GM18508 (cell line): ENCODE results near the gene MAGEF1.
"Not testable (repeated sequence)": the region's sequence is repeated elsewhere in the genome, so short reads cannot be mapped to it uniquely, and the experiment has no call there.

Experiments used
- ATAC-seq: cut with Tn5 transposase; IDR thresholded peaks from one replicate; pipeline ENCODE4 v1.9.1; 2021; ENCODE audit warnings: moderate number of reproducible peaks; ENCODE audit not compliant: insufficient read depth, unreplicated experiment

MAGEF1 gene

DNA sequence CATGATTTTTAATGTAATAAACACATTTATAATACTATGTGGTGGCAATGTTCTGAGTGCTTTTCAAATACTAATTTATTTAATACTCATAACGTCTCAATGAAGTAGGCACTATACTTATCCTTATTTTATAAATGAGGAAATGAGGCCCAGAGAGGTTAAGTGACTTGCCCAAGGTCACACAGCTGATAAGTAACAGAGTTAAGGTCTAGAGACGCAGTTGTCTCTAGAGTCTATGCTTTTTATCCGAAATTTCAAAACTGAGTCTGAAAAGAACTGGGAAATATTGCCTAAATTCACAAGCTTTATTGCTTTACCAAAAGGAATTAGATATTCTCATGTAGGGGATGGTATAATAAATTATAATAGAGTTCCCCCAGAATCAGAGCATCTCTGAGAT is 31.4 kb upstream of the MAGEF1 start:
- ATAC-seq = no peak

GRCh38 chr3:184742676-184743135 is 30.8 kb upstream of the MAGEF1 start:
- ATAC-seq = no peak

DNA sequence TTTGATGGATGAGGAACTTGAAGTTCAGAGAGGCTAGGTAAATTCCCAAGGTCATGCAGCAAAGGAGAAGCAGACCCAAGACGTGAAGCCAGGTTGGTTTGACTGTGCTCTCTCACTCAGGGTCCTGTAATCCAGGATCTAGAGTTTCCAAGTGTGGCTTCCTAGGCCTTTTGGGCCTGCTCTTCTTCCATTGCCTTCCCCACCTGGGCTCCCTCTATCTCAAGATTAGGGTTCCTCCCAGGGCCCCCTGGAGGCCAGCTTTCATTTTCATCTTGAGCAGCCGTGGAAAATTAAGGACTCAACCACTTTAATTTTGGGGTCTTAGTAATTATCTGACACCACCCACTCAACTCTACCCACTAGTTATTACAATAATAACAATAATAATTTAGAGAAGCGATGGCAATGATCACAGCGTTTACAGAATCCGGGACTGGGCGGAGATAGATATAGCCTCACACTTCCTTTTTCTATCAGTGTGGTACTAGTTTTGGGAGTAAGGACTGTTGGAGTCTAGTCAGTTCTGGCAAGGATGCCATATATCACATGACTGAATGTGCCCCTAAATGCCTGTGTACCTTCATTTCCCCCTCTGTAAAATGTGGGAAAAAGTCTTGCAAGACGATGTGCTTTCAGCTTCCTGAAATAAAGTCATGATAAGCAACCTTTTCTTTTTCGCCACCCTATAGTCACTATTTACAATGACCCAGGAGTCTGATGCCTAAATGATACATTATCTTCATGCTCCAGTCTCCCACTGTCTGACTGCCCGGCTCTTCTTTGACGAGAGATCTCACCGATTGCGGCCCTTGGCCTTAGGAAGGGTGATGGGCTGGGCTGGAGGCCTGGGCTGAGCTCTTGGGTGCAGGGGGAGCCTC is 30.2 kb upstream of the MAGEF1 start:
- no peak for ATAC-seq

DNA sequence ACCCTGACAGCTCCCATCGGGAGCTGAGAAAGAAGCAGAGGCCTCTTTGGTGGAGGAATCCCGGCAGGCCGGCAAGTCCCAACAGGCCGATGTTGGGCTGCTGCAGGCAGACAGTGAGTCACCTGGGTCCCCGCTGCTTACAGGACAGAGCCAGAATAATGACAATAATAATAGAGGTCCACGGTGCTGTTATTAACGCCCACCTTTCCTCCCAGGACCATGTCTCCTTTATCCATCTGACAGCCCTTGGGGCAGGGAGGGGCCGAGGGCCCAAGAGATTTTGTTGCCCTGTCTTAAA is 29.3 kb upstream of the MAGEF1 start:
- ATAC-seq = no peak

GRCh38 chr3:184740509-184741258 is 28.8 kb upstream of the MAGEF1 start:
- no peak for ATAC-seq

GRCh38 chr3:184739594-184740505 is 28.0 kb upstream of the MAGEF1 start:
- no peak for ATAC-seq

DNA sequence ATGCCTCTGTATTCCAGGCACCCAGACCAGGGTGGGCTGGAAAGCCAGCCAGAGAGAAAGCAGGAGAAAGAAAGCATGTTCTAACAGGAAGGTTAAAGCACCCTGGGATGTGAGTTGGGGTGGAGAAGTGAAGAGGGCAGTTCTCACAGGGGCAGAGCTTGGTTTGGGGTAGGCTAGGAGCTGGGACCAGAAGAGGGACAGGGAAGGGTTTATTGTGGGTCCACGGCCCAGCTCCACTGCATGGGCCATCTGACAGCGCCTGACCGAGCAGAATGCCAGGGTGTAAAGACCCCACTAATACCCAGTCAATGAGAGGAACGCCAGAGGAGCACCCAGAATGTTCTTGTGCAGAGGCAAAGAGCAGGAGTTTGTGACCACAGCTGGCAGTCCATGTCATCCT is 27.1 kb upstream of the MAGEF1 start:
- no peak for ATAC-seq

DNA sequence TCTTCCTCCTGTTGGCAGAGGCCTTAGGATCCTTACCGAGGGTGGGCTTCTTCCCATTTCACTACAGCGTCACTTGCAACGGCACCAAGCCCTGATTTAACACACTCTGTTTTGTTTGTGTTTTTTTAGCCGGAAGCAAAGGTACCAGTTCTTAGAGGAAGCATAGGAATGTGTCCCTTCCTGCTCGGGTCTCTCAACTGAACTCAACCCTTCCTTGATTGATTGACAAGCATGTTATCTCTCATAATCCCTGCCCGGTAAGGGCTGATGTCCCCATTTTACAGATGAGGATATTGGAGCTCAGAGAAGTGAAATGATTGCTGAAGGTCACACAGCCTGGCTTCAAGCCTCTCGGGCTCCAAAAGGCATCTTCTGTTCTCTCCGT is 26.6 kb upstream of the MAGEF1 start:
- ATAC-seq = no peak

DNA sequence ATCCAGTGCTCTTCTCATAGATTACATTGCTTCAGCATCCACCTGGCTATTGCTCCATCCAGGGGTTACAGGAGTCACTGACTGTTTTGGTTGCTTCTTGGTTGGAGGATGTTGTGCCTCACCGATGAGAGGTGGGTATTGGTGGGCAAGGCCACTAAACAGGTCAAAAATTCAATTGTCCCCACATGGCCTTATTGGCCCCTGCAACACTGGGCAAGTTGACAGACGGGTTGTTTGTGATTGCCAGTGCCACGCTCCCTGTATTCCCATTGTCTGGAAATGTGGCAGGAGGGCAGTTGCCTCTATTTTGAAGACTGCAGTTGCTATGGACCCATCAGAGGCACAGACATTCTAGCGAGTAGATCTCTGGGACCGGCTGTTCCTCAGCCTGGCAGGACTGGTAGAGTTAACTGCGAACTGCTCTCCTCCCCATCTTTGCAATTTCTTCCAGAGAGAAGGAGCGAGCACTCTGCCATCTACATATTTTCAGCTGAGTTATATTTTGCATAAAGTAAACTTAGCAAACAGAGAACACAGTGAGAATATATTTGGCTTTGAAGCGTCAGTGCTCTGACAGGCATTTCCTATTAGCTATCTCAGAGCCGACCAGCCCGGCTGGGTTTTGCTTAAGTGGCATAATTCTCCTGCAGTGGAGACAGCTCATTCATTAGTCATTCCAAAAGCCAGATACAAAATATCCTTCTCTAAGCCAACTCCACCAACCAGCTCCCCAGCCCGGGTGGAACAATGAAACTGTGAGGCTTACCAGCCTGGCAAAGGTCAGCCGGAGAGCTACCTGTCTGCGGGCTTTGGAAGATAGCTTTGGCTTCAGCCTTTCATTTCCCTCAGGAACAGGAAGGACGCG is 26.0 kb upstream of the MAGEF1 start:
- no peak for ATAC-seq

GRCh38 chr3:184737063-184737462 is 25.2 kb upstream of the MAGEF1 start:
- ATAC-seq = no peak

GRCh38 chr3:184734903-184735701 is 23.2 kb upstream of the MAGEF1 start:
- ATAC-seq = no peak

- ATAC-seq = no peak
Measured at GRCh38 chr3:184733971-184734608, 22.2 kb upstream of the MAGEF1 start.

GRCh38 chr3:184733181-184733580 is 21.3 kb upstream of the MAGEF1 start:
- no peak for ATAC-seq

GRCh38 chr3:184731786-184732537 is 20.1 kb upstream of the MAGEF1 start:
- ATAC-seq = no peak

- no peak for ATAC-seq
Measured at GRCh38 chr3:184730924-184731323, 19.1 kb upstream of the MAGEF1 start.

GRCh38 chr3:184729154-184729553 is 17.3 kb upstream of the MAGEF1 start:
- ATAC-seq = not testable (repeated sequence)

DNA sequence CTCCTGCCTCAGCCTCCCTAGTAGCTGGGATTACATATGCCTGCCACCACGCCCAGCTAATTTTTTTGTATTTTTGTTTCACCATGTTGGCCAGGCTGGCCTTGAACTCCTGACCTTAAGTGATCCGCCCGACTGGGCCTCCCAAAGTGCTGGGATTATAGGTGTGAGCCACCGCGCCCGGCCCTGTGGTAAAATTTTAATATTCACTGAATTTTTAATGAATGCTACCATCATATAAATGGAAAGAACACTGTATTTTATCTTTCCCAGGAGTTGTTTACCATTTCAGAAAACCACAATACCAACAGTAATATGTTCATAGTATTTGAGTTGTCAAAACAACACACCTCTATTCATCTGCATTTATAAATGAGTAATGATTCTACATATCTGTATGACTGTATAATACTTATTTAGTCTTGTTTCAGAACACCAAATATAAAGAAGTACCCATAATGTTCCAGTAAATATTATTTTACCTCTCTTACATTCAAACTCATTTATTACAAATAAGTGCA is 16.2 kb upstream of the MAGEF1 start:
- ATAC-seq = no peak
